Activated naive CD4-positive, alpha-beta T cell treated with anti-CD3 and anti-CD28 coated beads, Interleukin-2, amount 10 ng/mL, durations not matched to agents 7 days and 5 days (primary cell): Measurements from ENCODE around the gene ZNF700.
"Not testable (repeated sequence)": the region's sequence is repeated elsewhere in the genome, so short reads cannot be mapped to it uniquely, and the experiment has no call there.

Experiments used
- CTCF ChIA-PET: fragments of 350-600 bp; sonication (Branson Sonifier 250); formaldehyde crosslinking; loops from one replicate; lab custom pipeline; 2021; ENCODE audit warnings: antibody characterized with exemption; lab: Charles Lee
- DNase-seq: peaks from one replicate; pipeline ENCODE4 v3.0.0-alpha.2; 2020
- H3K27ac Mint-ChIP-seq: one replicate; pipeline ENCODE4 v1.8.0; 2021; ENCODE audit warnings: mild to moderate bottlenecking, moderate library complexity, mixed read lengths
- H3K27me3 Mint-ChIP-seq: one replicate; pipeline ENCODE4 v1.8.0; 2021; ENCODE audit warnings: mild to moderate bottlenecking, mixed read lengths
- H3K36me3 Mint-ChIP-seq: one replicate; pipeline ENCODE4 v1.8.0; 2021; ENCODE audit warnings: mixed read lengths
- H3K4me1 Mint-ChIP-seq: one replicate; pipeline ENCODE4 v1.8.0; 2021; ENCODE audit warnings: mixed read lengths
- H3K4me3 Mint-ChIP-seq: one replicate; pipeline ENCODE4 v1.8.0; 2021; ENCODE audit warnings: mild to moderate bottlenecking, moderate library complexity, mixed read lengths
- H3K9me3 Mint-ChIP-seq: one replicate; pipeline ENCODE4 v1.8.0; 2021; ENCODE audit warnings: mixed read lengths

Gene ZNF700

DNA sequence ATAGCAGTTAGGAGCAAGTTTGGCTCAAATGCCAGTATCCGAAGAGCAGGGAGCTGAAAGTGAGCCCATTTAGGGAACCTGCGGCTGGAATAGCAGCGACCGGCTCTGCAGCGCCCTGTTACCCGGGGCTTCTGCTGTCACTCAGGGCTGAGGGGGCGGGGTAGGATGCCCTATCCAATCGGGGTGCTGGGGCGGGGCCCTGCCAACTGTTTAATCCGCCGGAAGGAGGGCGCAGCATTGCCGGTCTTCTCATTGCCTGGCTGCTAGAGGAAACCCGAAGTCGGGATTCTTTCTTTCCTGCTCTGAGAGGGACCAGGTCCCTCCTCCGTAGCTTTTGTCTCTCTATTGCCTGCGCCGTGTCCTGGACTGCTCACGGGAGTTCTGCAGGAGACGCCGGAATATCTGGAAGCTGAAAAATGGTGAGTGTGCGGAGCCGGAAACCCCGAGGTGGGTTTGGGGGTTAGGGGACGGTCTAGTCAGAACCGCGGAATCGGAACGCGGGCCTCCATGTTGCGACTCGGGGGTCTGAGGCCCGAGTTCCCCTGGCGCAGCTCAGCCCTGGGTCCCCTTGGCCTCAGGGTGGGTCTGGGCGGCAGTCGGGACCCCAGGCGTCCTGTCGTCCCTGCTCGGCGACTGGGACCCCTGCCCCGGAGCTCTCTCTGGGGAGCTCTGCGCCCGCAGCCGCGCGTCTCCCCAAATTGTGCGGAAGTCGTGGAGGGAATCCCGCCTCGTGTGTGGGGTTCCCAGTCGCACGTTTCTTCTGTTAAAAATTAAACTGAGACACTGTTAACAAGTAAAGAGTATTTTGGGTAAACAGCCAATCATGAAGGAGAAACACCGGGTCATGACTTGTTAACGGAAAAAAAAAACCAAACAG lies 62.7 kb downstream of the ZNF700 start:
- peak overlapping the region; percentile 95 for H3K4me3 Mint-ChIP-seq
- peaks cover 4% of the 10 kb centered on the region for H3K27me3 Mint-ChIP-seq
- peak overlapping the region; percentile 94 for H3K27ac Mint-ChIP-seq
- peaks cover 21% of the 10 kb centered on the region for H3K36me3 Mint-ChIP-seq
- CTCF ChIA-PET: interaction anchor here (1.0 to 6.8 kb wide), 8 partner anchors 12 to 190 kb away, joined by 3 to 84 read pairs (median 10); partner anchors contain the start of genes ZNF20, ZNF491, ZNF700 and ZNF763
- DNase-seq: peak; percentile 97
- peaks cover 13% of the 10 kb centered on the region for H3K9me3 Mint-ChIP-seq
- peaks cover 16% of the 10 kb centered on the region for H3K4me1 Mint-ChIP-seq

DNA sequence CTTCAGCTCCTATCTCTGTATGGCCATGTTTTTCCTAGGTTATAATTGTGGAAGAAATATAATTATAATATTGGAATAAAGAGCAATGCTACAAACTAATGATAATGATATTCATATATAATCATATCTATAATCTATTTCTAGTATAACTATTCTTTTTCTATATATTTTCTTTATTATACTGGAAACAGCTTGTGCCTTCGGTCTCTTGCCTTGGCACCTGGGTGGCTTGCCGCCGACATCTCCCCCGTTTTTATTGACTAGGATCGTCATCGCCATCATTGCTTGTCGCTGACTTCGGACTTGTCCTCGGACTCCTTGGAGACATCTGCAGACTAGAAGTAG lies 64.2 kb downstream of the ZNF700 start:
- peak overlapping the region; percentile 94 for H3K27ac Mint-ChIP-seq
- H3K4me1 Mint-ChIP-seq: peaks cover 16% of the 10 kb centered on the region
- DNase-seq: no peak
- H3K27me3 Mint-ChIP-seq: peaks cover 4% of the 10 kb centered on the region
- H3K36me3 Mint-ChIP-seq: peaks cover 29% of the 10 kb centered on the region
- peak overlapping the region; percentile 95 for H3K4me3 Mint-ChIP-seq
- CTCF ChIA-PET: interaction anchor here (1.1 to 6.8 kb wide), 9 partner anchors 11 to 191 kb away, joined by 3 to 84 read pairs (median 10); partner anchors contain the start of genes ZNF20, ZNF491, ZNF700 and ZNF763
- H3K9me3 Mint-ChIP-seq: peaks cover 11% of the 10 kb centered on the region

- not testable (repeated sequence) for H3K27ac Mint-ChIP-seq, H3K27me3 Mint-ChIP-seq, H3K4me3 Mint-ChIP-seq, DNase-seq, H3K9me3 Mint-ChIP-seq
- Mint-ChIP-seq H3K36me3 (peaks cover 42% of the 10 kb centered on the region), H3K4me1 (peaks cover 16% of the 10 kb centered on the region)
- CTCF ChIA-PET: interaction anchor here (1.2 to 6.8 kb wide), 4 partner anchors 8 to 112 kb away, joined by 3 to 84 read pairs (median 6); partner anchors contain the start of gene ZNF700
Observed at GRCh38 chr19:11991921-11992320, 67.0 kb downstream of the ZNF700 start.

DNA sequence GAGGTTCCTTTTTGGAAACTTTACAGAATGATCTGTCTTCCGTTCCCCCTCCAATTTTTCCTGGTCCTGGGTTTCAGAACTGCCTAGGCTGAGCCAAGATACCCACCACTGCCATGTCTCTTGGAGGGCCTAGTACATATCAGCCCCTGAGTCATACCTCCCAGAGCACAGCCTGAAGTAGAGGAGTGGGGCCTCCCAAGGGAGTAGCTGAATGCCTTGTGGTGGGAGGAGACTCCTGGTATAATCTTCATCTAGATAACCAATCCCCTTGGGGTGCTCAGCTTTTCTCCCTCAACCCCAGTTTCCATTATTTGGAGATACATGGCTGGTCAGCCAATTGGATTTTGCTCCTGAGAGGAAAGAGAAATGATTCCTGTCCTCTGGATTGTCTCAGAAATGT lies 70.3 kb downstream of the ZNF700 start:
- CTCF ChIA-PET: no interaction called here
- H3K36me3 Mint-ChIP-seq: peaks cover 61% of the 10 kb centered on the region
- DNase-seq: no peak
- no peak overlapping the region for H3K4me3 Mint-ChIP-seq
- peaks cover 23% of the 10 kb centered on the region for H3K4me1 Mint-ChIP-seq
- H3K27ac Mint-ChIP-seq: no peak overlapping the region
- H3K9me3 Mint-ChIP-seq: peaks cover 23% of the 10 kb centered on the region
- no peaks in the 10 kb centered on the region for H3K27me3 Mint-ChIP-seq
